Measurements from ENCODE around the gene SV2C. TPM values are rescaled to one million over a fixed set of nuclear protein-coding genes. Genes with fewer than 3 reads are reported as not detected.
A peak's percentile ranks its signal among the peaks of the same experiment; 100 is the strongest.

SV2C gene
- total RNA-seq, 1 donor from 2014 or later, result 0.15 TPM

GRCh38 chr5:76400466-76400865 lies 317.3 kb downstream of the SV2C start:
- H3K9me3 Mint-ChIP-seq (ENCODE audit: unreplicated experiment), result no peaks in the 10 kb centered on the region

GRCh38 chr5:76401801-76402250 lies 318.6 kb downstream of the SV2C start:
- Mint-ChIP-seq H3K36me3 (ENCODE audit: low read depth, unreplicated experiment) (no peaks in the 10 kb centered on the region), H3K27ac (ENCODE audit: unreplicated experiment) (peak overlapping the region; percentile 98)
- TF ChIP-seq CTCF (IDR thresholded peaks at IDR 0.05; ENCODE audit: unreplicated experiment), result no peak

More at GRCh38 chr5:76400466-76400865, 317.3 kb downstream of the SV2C start:
- Mint-ChIP-seq H3K27me3 (ENCODE audit: unreplicated experiment) (peaks cover 2% of the 10 kb centered on the region), H3K36me3 (ENCODE audit: low read depth, unreplicated experiment) (no peaks in the 10 kb centered on the region), H3K4me1 (ENCODE audit: unreplicated experiment) (peaks cover 8% of the 10 kb centered on the region), H3K4me3 (ENCODE audit: unreplicated experiment) (no peak overlapping the region), H3K27ac (ENCODE audit: unreplicated experiment) (no peak overlapping the region)
- DNase-seq (ENCODE audit: low spot score), result no peak
- no peak for TF ChIP-seq CTCF (IDR thresholded peaks at IDR 0.05; ENCODE audit: unreplicated experiment)

GRCh38 chr5:76402251-76402885 lies 319.2 kb downstream of the SV2C start:
- peaks cover 2% of the 10 kb centered on the region for H3K27me3 Mint-ChIP-seq (ENCODE audit: unreplicated experiment)
- no peak for TF ChIP-seq CTCF (IDR thresholded peaks at IDR 0.05; ENCODE audit: unreplicated experiment)
- DNase-seq (ENCODE audit: low spot score), result peak; percentile 59
- H3K36me3 Mint-ChIP-seq (ENCODE audit: low read depth, unreplicated experiment), result no peaks in the 10 kb centered on the region
- no peaks in the 10 kb centered on the region for H3K9me3 Mint-ChIP-seq (ENCODE audit: unreplicated experiment)
- peak overlapping the region; percentile 92 for H3K4me3 Mint-ChIP-seq (ENCODE audit: unreplicated experiment)
- H3K27ac Mint-ChIP-seq (ENCODE audit: unreplicated experiment), result peak overlapping the region; percentile 98
- peaks cover 18% of the 10 kb centered on the region for H3K4me1 Mint-ChIP-seq (ENCODE audit: unreplicated experiment)

More at GRCh38 chr5:76401801-76402250, 318.6 kb downstream of the SV2C start:
- no peak for DNase-seq (ENCODE audit: low spot score)
- peak overlapping the region; percentile 53 for H3K4me3 Mint-ChIP-seq (ENCODE audit: unreplicated experiment)
- peaks cover 2% of the 10 kb centered on the region for H3K27me3 Mint-ChIP-seq (ENCODE audit: unreplicated experiment)
- no peaks in the 10 kb centered on the region for H3K9me3 Mint-ChIP-seq (ENCODE audit: unreplicated experiment)
- peaks cover 18% of the 10 kb centered on the region for H3K4me1 Mint-ChIP-seq (ENCODE audit: unreplicated experiment)

- no peaks in the 10 kb centered on the region for H3K9me3 Mint-ChIP-seq (ENCODE audit: unreplicated experiment)
- peak; percentile 79 for TF ChIP-seq CTCF (IDR thresholded peaks at IDR 0.05; ENCODE audit: unreplicated experiment)
- H3K27me3 Mint-ChIP-seq (ENCODE audit: unreplicated experiment), result peaks cover 2% of the 10 kb centered on the region
- peak within 1 kb of the TSS; percentile 96 for H3K4me3 Mint-ChIP-seq (ENCODE audit: unreplicated experiment)
- H3K36me3 Mint-ChIP-seq (ENCODE audit: low read depth, unreplicated experiment), result no peaks in the 10 kb centered on the region
- H3K27ac Mint-ChIP-seq (ENCODE audit: unreplicated experiment), result peak within 1 kb of the TSS; percentile 98
- DNase-seq (ENCODE audit: low spot score), result peak; percentile 88
- H3K4me1 Mint-ChIP-seq (ENCODE audit: unreplicated experiment), result peaks cover 18% of the 10 kb centered on the region
These were observed 319.9 kb downstream of the SV2C start, which contains the start of gene IQGAP2 for GRCh38 chr5:76402886-76403765. Gene IQGAP2 (plus strand): TSS chr5:76403285. CDS start chr5:76403546, 261 bp downstream.
